NB4 (cell line): Measurements from ENCODE around the gene CEP250.

Experiments
- CTCF ChIP-seq: IDR thresholded peaks from one replicate; pipeline ENCODE4 v1.5.1; 2012; ENCODE audit warnings: low read depth, low read length
- POLR2A ChIP-seq: IDR thresholded peaks from 2 replicates; pipeline ENCODE4 v1.6.1; 2011; ENCODE audit warnings: mild to moderate bottlenecking; ENCODE audit not compliant: insufficient read length; ENCODE audit errors: extremely low read depth

- TF ChIP-seq CTCF (no peak), POLR2A (no peak)
Observed at GRCh38 chr20:35467339-35468224, 12.2 kb downstream of the CEP250 start.
